ENCODE measurements around the gene SCML1. TPM values are rescaled to one million over a fixed set of nuclear protein-coding genes. Genes with fewer than 3 reads are reported as not detected.

Gene SCML1
- total RNA-seq, 1 donor from 2014 or later, result 5.1 TPM

- H3K4me1 Mint-ChIP-seq (ENCODE audit: low read depth, unreplicated experiment), result no peaks in the 10 kb centered on the region
- Histone ChIP-seq H3K79me2 (ENCODE audit: insufficient read depth, low read length) (no peaks in the 10 kb centered on the region), H3K27me3 (ENCODE audit: insufficient read depth, low read length) (no peaks in the 10 kb centered on the region), H3K4me1 (ENCODE audit: insufficient read depth, low read length) (no peaks in the 10 kb centered on the region), H3K27ac (ENCODE audit: low read depth, low read length) (no peak overlapping the region), H4K20me1 (ENCODE audit: insufficient read depth, low read length) (no peaks in the 10 kb centered on the region), H3K4me2 (ENCODE audit: low read length) (no peak overlapping the region), H3K9ac (ENCODE audit: low read length) (no peak overlapping the region), H3K9me3 (ENCODE audit: insufficient read depth, low read depth, low read length) (no peaks in the 10 kb centered on the region), H3K36me3 (ENCODE audit: insufficient read depth, low read length) (no peaks in the 10 kb centered on the region), H3K4me3 (ENCODE audit: insufficient read depth, low read depth, low read length) (no peak overlapping the region), H2AFZ (ENCODE audit: low read depth, low read length) (no peak overlapping the region)
- peaks cover 4% of the 10 kb centered on the region for H3K27me3 Mint-ChIP-seq (ENCODE audit: low read depth, unreplicated experiment)
- FAIRE-seq, result no peak
- no peaks in the 10 kb centered on the region for H3K36me3 Mint-ChIP-seq (ENCODE audit: low read depth, unreplicated experiment)
- DNase-seq (ENCODE audit: low read depth), result no peak
- H3K4me3 Mint-ChIP-seq (ENCODE audit: unreplicated experiment), result no peak overlapping the region
- no peak overlapping the region for H3K27ac Mint-ChIP-seq (ENCODE audit: unreplicated experiment)
- TF ChIP-seq CTCF (IDR thresholded peaks at IDR 0.05; ENCODE audit: insufficient read depth, low read depth, low read length), result no peak
- no peak for TF ChIP-seq EZH2 (IDR thresholded peaks at IDR 0.05; ENCODE audit: insufficient read depth, low read length)
- no peaks in the 10 kb centered on the region for H3K9me3 Mint-ChIP-seq (ENCODE audit: unreplicated experiment)
These were observed 55.5 kb downstream of the SCML1 start for GRCh38 chrX:17792826-17793225.

GRCh38 chrX:17798921-17799320, 61.6 kb downstream of the SCML1 start:
- DNase-seq (ENCODE audit: low read depth), result no peak
- Histone ChIP-seq H2AFZ (ENCODE audit: low read depth, low read length) (no peak overlapping the region), H3K9me3 (ENCODE audit: insufficient read depth, low read depth, low read length) (no peaks in the 10 kb centered on the region), H3K27me3 (ENCODE audit: insufficient read depth, low read length) (no peaks in the 10 kb centered on the region), H3K4me2 (ENCODE audit: low read length) (no peak overlapping the region), H3K4me1 (ENCODE audit: insufficient read depth, low read length) (no peaks in the 10 kb centered on the region), H3K79me2 (ENCODE audit: insufficient read depth, low read length) (no peaks in the 10 kb centered on the region), H3K36me3 (ENCODE audit: insufficient read depth, low read length) (no peaks in the 10 kb centered on the region), H3K27ac (ENCODE audit: low read depth, low read length) (no peak overlapping the region), H4K20me1 (ENCODE audit: insufficient read depth, low read length) (no peaks in the 10 kb centered on the region), H3K9ac (ENCODE audit: low read length) (no peak overlapping the region), H3K4me3 (ENCODE audit: insufficient read depth, low read depth, low read length) (no peak overlapping the region)
- no peaks in the 10 kb centered on the region for H3K36me3 Mint-ChIP-seq (ENCODE audit: low read depth, unreplicated experiment)
- no peaks in the 10 kb centered on the region for H3K9me3 Mint-ChIP-seq (ENCODE audit: unreplicated experiment)
- H3K27ac Mint-ChIP-seq (ENCODE audit: unreplicated experiment), result no peak overlapping the region
- H3K4me1 Mint-ChIP-seq (ENCODE audit: low read depth, unreplicated experiment), result no peaks in the 10 kb centered on the region
- no peak for FAIRE-seq
- TF ChIP-seq CTCF (IDR thresholded peaks at IDR 0.05; ENCODE audit: insufficient read depth, low read depth, low read length) (no peak), EZH2 (IDR thresholded peaks at IDR 0.05; ENCODE audit: insufficient read depth, low read length) (no peak)
- no peak overlapping the region for H3K4me3 Mint-ChIP-seq (ENCODE audit: unreplicated experiment)
- peaks cover 3% of the 10 kb centered on the region for H3K27me3 Mint-ChIP-seq (ENCODE audit: low read depth, unreplicated experiment)

GRCh38 chrX:17801431-17801830, 64.1 kb downstream of the SCML1 start:
- Mint-ChIP-seq H3K4me3 (ENCODE audit: unreplicated experiment) (no peak overlapping the region), H3K9me3 (ENCODE audit: unreplicated experiment) (no peaks in the 10 kb centered on the region), H3K36me3 (ENCODE audit: low read depth, unreplicated experiment) (no peaks in the 10 kb centered on the region), H3K4me1 (ENCODE audit: low read depth, unreplicated experiment) (no peaks in the 10 kb centered on the region), H3K27ac (ENCODE audit: unreplicated experiment) (no peak overlapping the region), H3K27me3 (ENCODE audit: low read depth, unreplicated experiment) (no peaks in the 10 kb centered on the region)
- Histone ChIP-seq H2AFZ (ENCODE audit: low read depth, low read length) (no peak overlapping the region), H4K20me1 (ENCODE audit: insufficient read depth, low read length) (no peaks in the 10 kb centered on the region), H3K9ac (ENCODE audit: low read length) (no peak overlapping the region), H3K27me3 (ENCODE audit: insufficient read depth, low read length) (no peaks in the 10 kb centered on the region), H3K4me1 (ENCODE audit: insufficient read depth, low read length) (no peaks in the 10 kb centered on the region), H3K9me3 (ENCODE audit: insufficient read depth, low read depth, low read length) (no peaks in the 10 kb centered on the region), H3K4me3 (ENCODE audit: insufficient read depth, low read depth, low read length) (no peak overlapping the region), H3K36me3 (ENCODE audit: insufficient read depth, low read length) (no peaks in the 10 kb centered on the region), H3K4me2 (ENCODE audit: low read length) (no peak overlapping the region), H3K27ac (ENCODE audit: low read depth, low read length) (no peak overlapping the region), H3K79me2 (ENCODE audit: insufficient read depth, low read length) (no peaks in the 10 kb centered on the region)
- FAIRE-seq (no peak), DNase-seq (ENCODE audit: low read depth) (no peak)
- TF ChIP-seq CTCF (IDR thresholded peaks at IDR 0.05; ENCODE audit: insufficient read depth, low read depth, low read length) (no peak), EZH2 (IDR thresholded peaks at IDR 0.05; ENCODE audit: insufficient read depth, low read length) (no peak)

Data from astrocyte (in vitro differentiated cells and primary cell).